ENCODE data around the gene MANF.

The MANF gene

DNA sequence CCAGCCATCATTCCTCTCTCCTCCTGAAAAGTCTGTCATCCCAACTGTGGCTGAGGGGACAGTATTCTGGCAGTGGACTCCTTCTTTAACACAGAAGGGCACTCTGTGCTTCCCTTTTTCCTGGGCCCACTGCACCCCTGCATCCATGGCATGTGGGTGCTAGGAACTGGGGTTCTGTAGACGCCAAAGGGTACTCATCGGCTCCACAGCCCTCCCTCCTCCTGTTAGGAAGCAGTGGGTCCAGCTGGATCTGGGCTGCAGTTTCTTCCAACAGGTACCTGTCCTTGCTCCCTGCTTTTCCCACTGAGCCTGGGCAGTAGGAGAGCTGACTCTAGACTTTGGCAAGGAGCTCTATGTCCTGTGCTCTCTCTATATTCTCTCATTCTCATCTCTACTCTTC lies 6.4 kb upstream of the MANF start:
- H3K27ac ChIP-seq: no peak overlapping the region
- no peak for DNase-seq (ENCODE audit: low spot score)
- POLR2A ChIA-PET (ENCODE audit: low non-redundant PET): no interaction called here
- CTCF ChIA-PET: no interaction called here
- TF ChIP-seq, protein P1, sequence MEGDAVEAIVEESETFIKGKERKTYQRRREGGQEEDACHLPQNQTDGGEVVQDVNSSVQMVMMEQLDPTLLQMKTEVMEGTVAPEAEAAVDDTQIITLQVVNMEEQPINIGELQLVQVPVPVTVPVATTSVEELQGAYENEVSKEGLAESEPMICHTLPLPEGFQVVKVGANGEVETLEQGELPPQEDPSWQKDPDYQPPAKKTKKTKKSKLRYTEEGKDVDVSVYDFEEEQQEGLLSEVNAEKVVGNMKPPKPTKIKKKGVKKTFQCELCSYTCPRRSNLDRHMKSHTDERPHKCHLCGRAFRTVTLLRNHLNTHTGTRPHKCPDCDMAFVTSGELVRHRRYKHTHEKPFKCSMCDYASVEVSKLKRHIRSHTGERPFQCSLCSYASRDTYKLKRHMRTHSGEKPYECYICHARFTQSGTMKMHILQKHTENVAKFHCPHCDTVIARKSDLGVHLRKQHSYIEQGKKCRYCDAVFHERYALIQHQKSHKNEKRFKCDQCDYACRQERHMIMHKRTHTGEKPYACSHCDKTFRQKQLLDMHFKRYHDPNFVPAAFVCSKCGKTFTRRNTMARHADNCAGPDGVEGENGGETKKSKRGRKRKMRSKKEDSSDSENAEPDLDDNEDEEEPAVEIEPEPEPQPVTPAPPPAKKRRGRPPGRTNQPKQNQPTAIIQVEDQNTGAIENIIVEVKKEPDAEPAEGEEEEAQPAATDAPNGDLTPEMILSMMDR (conservative IDR thresholded peaks at IDR 0.05; ENCODE audit: low read depth): no peak

DNA sequence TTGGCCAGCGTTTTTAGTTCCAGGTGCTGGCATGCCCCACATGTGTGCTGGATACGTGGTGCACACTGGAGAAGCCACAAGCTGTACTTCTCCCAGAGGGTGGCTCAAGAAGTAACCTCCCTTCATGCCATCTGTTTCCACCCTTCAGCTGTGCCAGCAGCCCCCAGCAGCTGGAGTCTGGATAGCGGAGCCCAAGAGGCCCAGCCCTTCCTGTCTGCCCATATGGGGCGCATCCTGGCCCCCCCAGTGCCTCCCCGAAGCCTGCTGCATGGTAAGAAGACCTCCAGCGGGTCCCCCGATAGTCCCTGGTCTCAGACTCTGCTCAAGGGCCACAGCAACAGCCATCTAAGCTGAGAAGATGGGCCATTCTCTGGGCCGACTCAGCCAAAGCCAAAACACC lies 5.8 kb upstream of the MANF start:
- H3K27ac ChIP-seq: no peak overlapping the region
- TF ChIP-seq, protein P1 (conservative IDR thresholded peaks at IDR 0.05; ENCODE audit: low read depth): no peak
- CTCF ChIA-PET: no interaction called here
- no peak for DNase-seq (ENCODE audit: low spot score)
- POLR2A ChIA-PET (ENCODE audit: low non-redundant PET): no interaction called here

DNA sequence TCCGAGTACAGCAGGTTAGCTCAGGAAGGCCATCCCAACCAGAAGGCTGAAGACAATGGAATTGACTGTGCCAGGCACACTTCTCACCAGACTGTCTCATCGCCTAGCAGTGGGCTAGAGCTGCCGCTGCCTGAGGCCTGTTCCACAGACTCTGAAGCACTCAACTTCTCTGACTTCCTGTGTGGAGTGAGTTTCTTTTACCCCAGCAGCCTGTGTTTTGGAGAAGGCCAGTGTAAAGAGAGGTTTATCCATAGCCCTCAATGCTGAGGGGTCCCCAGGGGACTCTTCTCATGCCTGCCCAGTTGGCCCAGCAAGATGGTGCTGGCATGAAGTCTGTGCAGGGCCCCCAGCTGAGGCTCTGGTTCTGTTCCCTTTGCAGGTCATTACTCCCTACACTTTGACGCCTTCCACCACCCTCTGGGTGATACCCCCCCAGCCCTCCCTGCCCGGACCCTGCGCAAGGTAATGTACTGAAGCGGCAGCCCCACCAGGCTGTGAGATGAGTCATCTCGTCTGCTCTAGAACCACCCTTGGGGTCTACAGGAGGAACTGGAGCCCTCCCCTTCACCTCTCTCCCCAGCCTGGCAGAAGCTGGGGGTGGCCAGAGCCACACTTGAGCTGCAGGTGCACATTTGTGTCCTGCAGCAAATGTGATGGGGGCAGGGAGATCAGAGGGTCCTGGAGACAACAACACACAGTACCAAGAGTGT lies 5.2 kb upstream of the MANF start:
- TF ChIP-seq, protein P1 (conservative IDR thresholded peaks at IDR 0.05; ENCODE audit: low read depth): no peak
- no peak for DNase-seq (ENCODE audit: low spot score)
- ChIA-PET POLR2A (ENCODE audit: low non-redundant PET) (no interaction called here), CTCF (no interaction called here)
- no peak overlapping the region for H3K27ac ChIP-seq

DNA sequence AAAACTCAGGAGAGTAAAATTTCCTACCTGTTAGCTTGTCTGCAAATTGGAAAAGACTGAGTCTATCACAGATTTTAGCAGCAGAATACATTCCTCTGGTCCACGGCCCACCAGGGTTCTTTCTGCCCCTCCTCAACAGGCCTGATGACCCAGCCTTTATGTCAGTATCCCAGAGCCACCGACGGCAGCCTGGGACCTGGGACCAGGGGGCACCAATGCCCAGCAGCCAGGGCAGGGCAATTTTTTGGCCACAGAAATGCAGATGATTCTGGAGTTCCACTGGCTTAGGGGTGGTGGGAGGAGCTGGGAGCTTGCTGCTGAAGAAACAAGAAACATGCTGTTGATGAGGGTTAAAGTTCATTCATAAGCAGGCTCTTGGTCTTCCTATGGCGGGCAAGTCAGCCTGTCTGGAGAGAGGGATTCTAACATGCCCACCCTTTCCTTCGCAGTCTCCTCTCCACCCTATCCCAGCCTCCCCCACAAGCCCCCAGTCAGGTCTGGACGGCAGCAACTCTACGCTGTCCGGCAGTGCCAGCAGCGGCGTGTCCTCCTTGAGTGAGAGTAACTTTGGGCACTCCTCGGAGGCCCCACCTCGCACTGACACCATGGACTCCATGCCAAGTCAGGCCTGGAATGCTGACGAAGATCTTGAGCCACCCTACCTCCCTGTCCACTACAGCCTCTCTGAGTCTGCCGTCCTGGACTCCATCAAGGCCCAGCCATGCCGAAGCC lies 4.3 kb upstream of the MANF start:
- DNase-seq (ENCODE audit: low spot score): no peak
- no peak overlapping the region for H3K27ac ChIP-seq
- ChIA-PET POLR2A (ENCODE audit: low non-redundant PET) (no interaction called here), CTCF (no interaction called here)
- TF ChIP-seq, protein P1 (conservative IDR thresholded peaks at IDR 0.05; ENCODE audit: low read depth): no peak

DNA sequence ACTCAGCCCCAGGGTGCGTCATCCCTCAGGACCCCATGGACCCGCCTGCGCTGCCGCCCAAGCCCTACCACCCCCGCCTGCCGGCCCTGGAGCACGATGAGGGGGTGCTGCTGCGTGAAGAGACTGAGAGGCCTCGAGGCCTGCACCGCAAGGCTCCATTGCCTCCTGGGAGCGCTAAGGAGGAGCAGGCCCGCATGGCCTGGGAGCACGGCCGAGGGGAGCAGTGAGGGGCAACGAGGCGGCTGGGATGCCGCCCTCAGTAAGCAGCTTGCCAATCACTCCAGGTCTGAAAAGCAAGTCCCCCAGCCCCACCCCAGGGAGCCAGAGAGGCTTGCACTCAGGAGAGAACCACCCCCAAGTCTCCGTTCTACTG lies 3.8 kb upstream of the MANF start:
- no peak for DNase-seq (ENCODE audit: low spot score)
- CTCF ChIA-PET: no interaction called here
- TF ChIP-seq, protein P1 (conservative IDR thresholded peaks at IDR 0.05; ENCODE audit: low read depth): no peak
- no peak overlapping the region for H3K27ac ChIP-seq
- POLR2A ChIA-PET (ENCODE audit: low non-redundant PET): no interaction called here

DNA sequence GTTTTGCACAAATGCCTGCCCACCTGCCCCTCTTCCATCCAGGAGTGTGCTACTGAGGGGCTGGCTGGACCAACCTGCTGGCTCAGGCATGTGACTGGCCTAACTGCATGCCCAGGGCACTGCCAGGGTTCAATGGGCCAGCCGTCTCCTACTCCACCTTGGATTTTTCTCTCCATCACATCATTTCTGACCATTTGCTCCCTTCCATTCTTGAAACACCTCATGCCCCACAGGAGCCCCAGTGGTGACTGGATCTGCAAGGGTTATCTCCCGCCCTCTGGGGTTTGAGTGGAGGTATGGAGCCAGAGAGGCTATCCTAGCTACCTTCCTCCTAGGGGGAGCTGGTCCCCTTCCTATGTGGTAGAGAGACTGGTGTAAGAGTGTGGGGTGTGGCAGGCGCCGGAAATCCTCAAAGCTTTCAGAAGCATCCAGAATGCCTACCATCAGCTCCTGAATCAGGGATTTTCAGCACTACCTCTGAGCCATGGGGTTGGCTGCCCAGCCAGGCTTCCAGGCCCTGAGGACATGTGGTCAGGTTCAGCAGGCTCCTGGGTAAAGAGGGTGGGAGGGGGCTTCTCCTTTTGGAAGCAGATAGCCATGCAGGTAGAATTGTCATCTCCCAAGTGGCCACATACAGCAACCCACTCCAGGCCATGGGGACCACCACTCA lies 2.9 kb upstream of the MANF start:
- DNase-seq (ENCODE audit: low spot score): no peak
- ChIA-PET POLR2A (ENCODE audit: low non-redundant PET) (no interaction called here), CTCF (interaction anchor here (0.5 kb wide), 1 partner anchor 698 kb away, joined by 4 read pairs; no protein-coding TSS in a partner anchor)
- TF ChIP-seq, protein P1 (conservative IDR thresholded peaks at IDR 0.05; ENCODE audit: low read depth): no peak
- H3K27ac ChIP-seq: no peak overlapping the region

Data from RWPE1 (cell line).